Colonic mucosa (tissue), 4 donors: ENCODE measurements around the gene ZNHIT2. TPM values are rescaled to one million over a fixed set of nuclear protein-coding genes. Genes with fewer than 3 reads are reported as not detected.

Source experiments
- DNase-seq: peaks from one replicate; pipeline ENCODE4 v3.0.0-alpha.2; 2020
- H3K27ac ChIP-seq: fragments of 200-600 bp; one replicate; pipeline ENCODE4 v1.8.0; 2021
- H3K27me3 ChIP-seq: fragments of 200-600 bp; one replicate; pipeline ENCODE4 v1.8.0; 2021
- H3K36me3 ChIP-seq: fragments of 200-600 bp; one replicate; pipeline ENCODE4 v1.8.0; 2021
- H3K4me1 ChIP-seq: fragments of 200-600 bp; one replicate; pipeline ENCODE4 v1.8.0; 2021; ENCODE audit warnings: mild to moderate bottlenecking
- H3K4me3 ChIP-seq: fragments of 200-600 bp; one replicate; pipeline ENCODE4 v1.8.0; 2021
- H3K9ac ChIP-seq, 2 donors: one replicate each; pipeline ENCODE4 v1.7.0; 2013; ENCODE audit warnings: control low read depth in 2 of 2, low read depth in 2 of 2, low read length in 2 of 2
- H3K9me3 ChIP-seq: fragments of 200-600 bp; one replicate; pipeline ENCODE4 v1.8.0; 2021
- CTCF ChIP-seq: fragments of 200-600 bp; IDR thresholded peaks from one replicate; pipeline ENCODE4 v1.8.0; 2022; ENCODE audit warnings: antibody characterized with exemption, mild to moderate bottlenecking
- intact Hi-C: fragments of 100-400 bp; cut with DNase I; formaldehyde crosslinking; loops from one replicate; pipeline ENCODE4 v1.14.1; 2022
- total RNA-seq, 2 donors: library from RNA; stranded (reverse); fragmentation: NEBNext Ultra II Directional in 1 of 2; extraction: Animal tissue kit (Norgen Biotek cat#: 25700) in 1 of 2; gene quantifications; one replicate each; pipeline ENCODE4 v1.2.1, GENCODE V29; 2021
- donor health status: healthy.
- donor health status: DM: no; HTN: no; CAD: no.
- donor health status: DM: no; HTN: no; CAD: no.

Gene ZNHIT2
- total RNA-seq, 2 donors from 2014 or later: 8.1 to 17.3 TPM

GRCh38 chr11:65126624-65127274 is 9.2 kb upstream of the ZNHIT2 start:
- Histone ChIP-seq H3K27ac (no peak overlapping the region), H3K36me3 (peaks cover 56% of the 10 kb centered on the region), H3K4me3 (no peak overlapping the region), H3K4me1 (peaks cover 7% of the 10 kb centered on the region), H3K27me3 (no peaks in the 10 kb centered on the region), H3K9ac (no peak overlapping the region), H3K9me3 (no peaks in the 10 kb centered on the region)
- no peak for DNase-seq
- TF ChIP-seq CTCF: no peak
- intact Hi-C loops: no loop called here

DNA sequence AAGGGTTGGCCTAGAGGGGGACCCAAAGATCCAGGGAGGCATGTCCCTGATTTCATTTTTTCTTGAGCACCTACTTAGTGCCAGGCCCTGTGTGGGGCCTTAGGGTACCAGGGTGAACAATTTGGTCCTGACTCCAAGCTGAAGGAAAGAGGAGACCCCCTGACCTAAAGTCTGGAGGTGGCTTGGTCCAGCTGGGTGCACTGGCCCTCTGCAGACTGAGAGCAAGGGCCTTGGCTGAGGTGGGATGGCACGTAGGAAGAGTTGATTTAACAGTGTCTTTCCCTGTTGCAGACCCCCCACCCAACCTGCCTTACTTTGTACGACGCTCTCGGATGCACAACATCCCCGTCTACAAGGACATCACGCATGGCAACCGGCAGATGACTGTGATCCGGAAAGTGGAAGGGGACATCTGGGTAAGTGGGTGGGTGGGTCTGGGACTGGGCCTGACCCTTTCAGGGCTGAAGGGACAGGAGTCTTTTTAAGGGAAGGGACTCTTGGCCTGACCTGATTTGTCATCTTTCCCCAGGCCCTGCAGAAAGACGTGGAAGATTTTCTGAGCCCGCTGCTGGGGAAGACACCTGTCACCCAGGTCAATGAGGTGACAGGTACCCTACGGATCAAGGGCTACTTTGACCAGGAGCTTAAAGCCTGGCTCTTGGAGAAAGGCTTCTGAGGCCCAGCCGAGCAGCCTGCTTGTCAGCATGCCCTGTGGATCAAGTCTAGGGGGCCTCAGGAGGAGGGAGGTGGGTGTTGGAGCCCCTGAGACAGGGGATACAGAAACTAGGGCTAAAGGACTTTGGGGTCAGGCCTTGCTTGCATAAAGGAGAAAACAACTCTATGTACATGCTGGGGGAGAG is 7.9 kb upstream of the ZNHIT2 start:
- peaks cover 7% of the 10 kb centered on the region for H3K4me1 ChIP-seq
- H3K27me3 ChIP-seq: no peaks in the 10 kb centered on the region
- H3K4me3 ChIP-seq: no peak overlapping the region
- DNase-seq: no peak
- H3K27ac ChIP-seq: no peak overlapping the region
- H3K9ac ChIP-seq: no peak overlapping the region
- TF ChIP-seq CTCF: no peak
- no peaks in the 10 kb centered on the region for H3K9me3 ChIP-seq
- peaks cover 48% of the 10 kb centered on the region for H3K36me3 ChIP-seq
- intact Hi-C loops: no loop called here

DNA sequence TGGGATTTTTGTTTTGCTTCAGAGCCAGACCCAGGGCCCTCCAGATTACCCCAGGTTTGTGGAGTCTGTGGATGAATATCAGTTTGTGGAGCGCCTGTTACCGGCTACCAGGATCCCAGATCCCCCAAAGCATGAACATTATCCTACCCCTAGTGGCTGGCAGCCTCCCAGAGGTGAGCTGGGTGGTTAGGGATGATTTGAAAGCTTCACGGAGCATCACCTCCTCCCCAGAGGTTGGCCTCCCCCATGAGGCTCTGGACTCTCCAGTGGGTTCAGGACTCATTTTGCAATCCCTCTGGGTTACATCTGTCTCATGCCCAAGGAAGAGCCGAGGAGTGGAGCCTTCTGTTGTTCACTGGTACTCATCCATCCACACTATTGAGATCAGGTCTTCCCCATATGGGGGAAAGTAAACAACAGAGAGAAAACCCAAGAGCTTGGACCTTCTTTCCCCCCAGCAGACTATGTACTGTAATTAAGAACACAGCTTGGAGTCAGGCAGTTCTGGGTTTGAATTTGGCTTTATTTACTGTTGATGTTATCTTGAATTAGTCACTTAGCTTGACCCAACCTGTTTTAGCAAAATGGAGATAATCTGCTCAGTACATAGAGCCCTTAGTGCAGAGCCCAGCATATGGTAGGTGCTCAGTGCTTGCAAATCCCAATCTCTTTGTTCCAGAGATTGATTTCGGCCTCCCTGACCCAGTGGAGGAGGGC is 7.1 kb upstream of the ZNHIT2 start:
- Histone ChIP-seq H3K9ac (no peak overlapping the region), H3K4me1 (peaks cover 7% of the 10 kb centered on the region), H3K4me3 (no peak overlapping the region), H3K27ac (no peak overlapping the region), H3K9me3 (no peaks in the 10 kb centered on the region), H3K27me3 (no peaks in the 10 kb centered on the region), H3K36me3 (peaks cover 49% of the 10 kb centered on the region)
- intact Hi-C loops: loop anchor here (5.0 kb wide), 1 partner anchor 58 kb away; the partner anchor contains the start of gene CAPN1
- no peak for DNase-seq
- no peak for TF ChIP-seq CTCF

- Histone ChIP-seq H3K9ac (peak within 1 kb of the TSS; percentile 83 to 98), H3K9me3 (no peaks in the 10 kb centered on the region), H3K27me3 (no peaks in the 10 kb centered on the region), H3K4me3 (peak within 1 kb of the TSS; percentile 94), H3K27ac (peak within 1 kb of the TSS; percentile 90), H3K4me1 (peaks cover 7% of the 10 kb centered on the region), H3K36me3 (peaks cover 28% of the 10 kb centered on the region)
- intact Hi-C loops: loop anchor here (5.0 kb wide), 1 partner anchor 60 kb away; the partner anchor contains the start of gene CAPN1
- TF ChIP-seq CTCF: no peak
- peak; percentile 99 for DNase-seq
Measured at GRCh38 chr11:65121865-65122696, 4.6 kb upstream of the ZNHIT2 start, which contains the start of the genes FAU and MRPL49. TSS of gene FAU (minus strand) at chr11:65122134. CDS start at chr11:65121813, 321 bp downstream. TSS of gene MRPL49 (plus strand) at chr11:65122321. CDS start at chr11:65122347, 26 bp downstream.
